AG09319 (cell line): ENCODE results near the gene TRAPPC3.

Experiments used
- DNase-seq: peaks from one replicate; pipeline ENCODE4 v3.0.0-alpha.2; 2010; ENCODE audit warnings: low read depth; ENCODE audit errors: extremely low read depth
- CTCF ChIP-seq: IDR thresholded peaks from 2 replicates; pipeline ENCODE4 v1.5.1; 2011; ENCODE audit warnings: low read depth, mild to moderate bottlenecking, inconsistent platforms, low read length, moderate library complexity

TRAPPC3 gene

GRCh38 chr1:36123356-36123755, 25.9 kb downstream of the TRAPPC3 start:
- no peak for DNase-seq
- TF ChIP-seq CTCF = no peak

GRCh38 chr1:36122062-36123030, 26.9 kb downstream of the TRAPPC3 start:
- no peak for DNase-seq
- TF ChIP-seq CTCF = no peak

DNA sequence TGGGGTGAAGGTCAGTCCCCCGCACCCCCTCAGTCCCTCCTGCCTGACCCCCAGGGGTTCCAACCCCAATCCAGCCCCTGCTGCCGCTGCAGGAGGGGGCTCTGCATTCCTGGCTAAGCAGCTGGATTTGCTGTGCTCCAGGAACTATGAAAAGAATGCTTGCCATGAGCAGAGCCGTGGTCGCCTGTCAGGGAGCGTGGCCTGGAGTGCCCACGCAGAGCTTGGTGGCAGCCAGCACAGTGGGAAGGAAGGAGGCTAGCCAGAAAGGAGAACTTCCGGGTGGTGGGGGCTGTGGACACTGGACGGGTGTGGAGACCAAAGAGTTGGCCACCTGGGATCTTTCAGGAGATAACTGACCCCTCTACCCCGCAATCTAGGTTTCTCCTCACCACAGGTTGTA, 29.8 kb downstream of the TRAPPC3 start:
- TF ChIP-seq CTCF = no peak
- no peak for DNase-seq

DNA sequence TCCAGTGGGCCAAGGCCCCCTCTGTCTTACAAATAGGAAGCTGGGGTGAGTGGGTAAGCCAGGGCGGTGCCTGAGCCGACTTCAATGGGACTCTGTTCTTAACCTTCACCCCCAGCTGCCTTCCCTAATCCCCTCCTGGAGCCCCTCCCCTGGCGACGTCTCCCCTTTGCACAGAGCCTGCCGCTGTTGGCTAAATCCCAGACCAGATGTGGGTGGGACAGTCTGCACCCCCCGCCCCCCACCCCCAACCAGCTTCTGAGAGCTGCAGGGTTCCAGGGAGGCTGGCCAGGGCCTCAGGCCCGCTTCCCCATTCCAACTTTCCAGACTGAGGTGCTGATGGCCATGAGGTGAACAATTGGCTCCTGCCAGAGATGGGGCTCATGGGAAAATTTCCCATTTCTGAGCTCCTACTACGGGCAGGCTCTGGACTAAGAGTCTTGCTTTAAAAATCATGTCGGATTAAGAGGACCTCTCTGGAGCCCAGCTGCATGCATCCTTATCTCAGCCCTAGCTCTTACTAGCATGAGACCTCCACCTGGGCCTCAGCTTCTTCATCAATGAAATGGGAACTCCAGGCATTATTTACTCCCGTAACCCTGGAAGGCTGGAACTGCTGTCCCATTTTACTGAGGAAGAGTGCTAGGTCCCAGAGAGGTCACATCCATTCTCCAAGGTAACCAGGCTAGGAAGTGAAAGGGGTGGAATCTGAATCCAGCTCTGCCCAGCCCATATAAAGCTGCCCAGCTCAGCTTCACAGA, 30.7 kb downstream of the TRAPPC3 start:
- no peak for TF ChIP-seq CTCF
- DNase-seq = no peak

DNA sequence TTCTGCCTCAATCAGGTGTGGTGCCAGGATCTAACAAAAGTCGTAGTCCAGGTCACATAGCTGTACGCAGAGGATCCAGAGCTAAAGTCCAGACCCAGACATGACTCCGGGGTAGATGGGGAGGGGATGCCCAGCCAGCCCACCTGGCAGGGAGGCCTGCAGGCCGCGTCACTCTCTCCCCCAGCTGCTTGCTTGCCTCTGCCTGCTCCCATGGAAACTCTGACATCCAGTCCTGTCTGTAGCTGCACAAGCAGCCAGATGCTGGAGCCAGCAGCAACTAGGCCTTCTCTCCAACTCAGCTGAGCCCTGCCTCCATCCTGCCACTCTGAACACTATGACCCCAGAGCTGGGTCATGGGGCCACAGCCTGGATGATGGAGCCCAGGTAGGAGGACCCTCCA, 32.4 kb downstream of the TRAPPC3 start:
- DNase-seq = no peak
- TF ChIP-seq CTCF = no peak

- DNase-seq = no peak
- TF ChIP-seq CTCF = no peak
Measured at GRCh38 chr1:36115931-36116330, 33.4 kb downstream of the TRAPPC3 start.

GRCh38 chr1:36115200-36115669, 34.1 kb downstream of the TRAPPC3 start:
- DNase-seq = peak; percentile 80

More at GRCh38 chr1:36115200-36115669, 34.1 kb downstream of the TRAPPC3 start:
- no peak for TF ChIP-seq CTCF
